Measurements from ENCODE around the gene SDCCAG8.
"Not testable (repeated sequence)": the region's sequence is repeated elsewhere in the genome, so short reads cannot be mapped to it uniquely, and the experiment has no call there.

The SDCCAG8 gene

DNA sequence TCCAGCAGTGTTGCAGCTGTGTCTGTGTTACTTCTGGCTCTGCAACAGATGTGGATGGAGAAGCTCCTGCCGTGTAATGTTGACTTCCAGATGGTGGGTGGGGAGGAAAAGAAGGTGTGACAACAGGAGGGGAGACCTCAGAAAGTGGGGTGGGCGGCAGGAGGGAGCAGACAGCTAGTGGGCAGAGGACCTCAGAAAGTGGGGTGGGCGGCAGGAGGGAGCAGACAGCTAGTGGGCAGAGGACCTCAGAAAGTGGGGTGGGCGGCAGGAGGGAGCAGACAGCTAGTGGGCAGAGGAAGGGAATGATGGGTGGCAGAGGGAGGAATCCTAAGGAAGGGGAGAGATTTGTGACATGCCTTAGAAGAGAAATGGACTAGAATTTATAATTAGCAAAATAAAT lies 83.0 kb downstream of the SDCCAG8 start:
- H3K4me3 ChIP-seq (ENCODE audit: low read depth, low read length); H3K27ac ChIP-seq (ENCODE audit: extremely low read depth, low read depth, low read length); POLR2A ChIA-PET; H3K9me3 ChIP-seq (ENCODE audit: control insufficient read depth, insufficient read depth, low read depth, low read length); H3K4me1 ChIP-seq (ENCODE audit: control insufficient read depth, insufficient read depth, low read length): not testable (repeated sequence)
- H3K36me3 ChIP-seq (ENCODE audit: control insufficient read depth in 2 of 2, insufficient read depth in 1 of 2, low read length in 2 of 2) = peaks cover 9 to 21% of the 10 kb centered on the region in 2 experiments; a peak in 2 of 3 replicates
- TF ChIP-seq ZFHX2 (tag by site-specific recombination; conservative IDR thresholded peaks at IDR 0.05) (peak; percentile 96), EGR2 (tag by site-specific recombination; IDR thresholded peaks at IDR 0.05; ENCODE audit: low read depth) (peak; percentile 99)
- CTCF ChIA-PET = interaction anchor here (0.5 to 2.2 kb wide), 5 partner anchors 12 to 947 kb away, joined by 3 to 5 read pairs (median 4); no protein-coding TSS in a partner anchor

DNA sequence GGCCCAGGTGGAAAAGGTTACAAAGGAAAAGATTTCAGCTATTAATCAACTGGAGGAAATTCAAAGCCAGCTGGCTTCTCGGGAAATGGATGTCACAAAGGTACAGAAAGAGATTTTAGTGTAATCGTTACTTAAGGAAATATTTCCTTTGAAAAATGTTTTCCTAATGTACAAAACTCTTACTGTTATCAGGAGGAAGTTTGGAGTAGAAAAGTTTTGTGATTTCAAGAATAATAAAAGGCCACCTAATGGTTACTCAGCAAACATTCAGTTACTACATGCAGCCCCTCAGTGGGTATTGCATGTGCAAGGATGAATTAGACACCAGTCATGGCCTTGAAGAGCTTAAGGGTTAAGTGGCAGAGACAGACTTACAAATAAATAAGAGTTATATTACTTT lies 85.2 kb downstream of the SDCCAG8 start:
- POLR2A ChIA-PET = no interaction called here
- H3K9me3 ChIP-seq (ENCODE audit: control insufficient read depth, insufficient read depth, low read depth, low read length) = no peaks in the 10 kb centered on the region
- peaks cover 7 to 9% of the 10 kb centered on the region in 2 experiments; a peak in 2 of 3 replicates for H3K36me3 ChIP-seq (ENCODE audit: control insufficient read depth in 2 of 2, insufficient read depth in 1 of 2, low read length in 2 of 2)
- no peak overlapping the region for H3K4me3 ChIP-seq (ENCODE audit: low read depth, low read length)
- TF ChIP-seq, protein P1, sequence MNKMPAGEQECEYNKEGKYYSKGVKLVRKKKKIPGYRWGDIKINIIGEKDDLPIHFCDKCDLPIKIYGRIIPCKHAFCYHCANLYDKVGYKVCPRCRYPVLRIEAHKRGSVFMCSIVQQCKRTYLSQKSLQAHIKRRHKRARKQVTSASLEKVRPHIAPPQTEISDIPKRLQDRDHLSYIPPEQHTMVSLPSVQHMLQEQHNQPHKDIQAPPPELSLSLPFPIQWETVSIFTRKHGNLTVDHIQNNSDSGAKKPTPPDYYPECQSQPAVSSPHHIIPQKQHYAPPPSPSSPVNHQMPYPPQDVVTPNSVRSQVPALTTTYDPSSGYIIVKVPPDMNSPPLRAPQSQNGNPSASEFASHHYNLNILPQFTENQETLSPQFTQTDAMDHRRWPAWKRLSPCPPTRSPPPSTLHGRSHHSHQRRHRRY (tag by site-specific recombination; IDR thresholded peaks at IDR 0.05) = no peak
- TF ChIP-seq HOXD13 (CRISPR knock-in tag; IDR thresholded peaks at IDR 0.05; ENCODE audit: borderline replicate concordance) (no peak), ZFHX2 (tag by site-specific recombination; conservative IDR thresholded peaks at IDR 0.05) (no peak), GLIS2 (tag by site-specific recombination; IDR thresholded peaks at IDR 0.05) (no peak), BCL11B (tag by site-specific recombination; IDR thresholded peaks at IDR 0.05; ENCODE audit: low read depth) (no peak), MEIS1 (CRISPR knock-in tag; IDR thresholded peaks at IDR 0.05; ENCODE audit: borderline replicate concordance) (no peak), OVOL3 (tag by site-specific recombination; IDR thresholded peaks at IDR 0.05) (no peak), ZNF677 (tag by site-specific recombination; IDR thresholded peaks at IDR 0.05) (no peak), ZNF791 (tag by site-specific recombination; IDR thresholded peaks at IDR 0.05) (no peak), TCF7L2 (IDR thresholded peaks at IDR 0.05; ENCODE audit: borderline replicate concordance, low read depth, low read length) (no peak), ZNF521 (tag by site-specific recombination; IDR thresholded peaks at IDR 0.05) (no peak)
- TF ChIP-seq, protein P2, sequence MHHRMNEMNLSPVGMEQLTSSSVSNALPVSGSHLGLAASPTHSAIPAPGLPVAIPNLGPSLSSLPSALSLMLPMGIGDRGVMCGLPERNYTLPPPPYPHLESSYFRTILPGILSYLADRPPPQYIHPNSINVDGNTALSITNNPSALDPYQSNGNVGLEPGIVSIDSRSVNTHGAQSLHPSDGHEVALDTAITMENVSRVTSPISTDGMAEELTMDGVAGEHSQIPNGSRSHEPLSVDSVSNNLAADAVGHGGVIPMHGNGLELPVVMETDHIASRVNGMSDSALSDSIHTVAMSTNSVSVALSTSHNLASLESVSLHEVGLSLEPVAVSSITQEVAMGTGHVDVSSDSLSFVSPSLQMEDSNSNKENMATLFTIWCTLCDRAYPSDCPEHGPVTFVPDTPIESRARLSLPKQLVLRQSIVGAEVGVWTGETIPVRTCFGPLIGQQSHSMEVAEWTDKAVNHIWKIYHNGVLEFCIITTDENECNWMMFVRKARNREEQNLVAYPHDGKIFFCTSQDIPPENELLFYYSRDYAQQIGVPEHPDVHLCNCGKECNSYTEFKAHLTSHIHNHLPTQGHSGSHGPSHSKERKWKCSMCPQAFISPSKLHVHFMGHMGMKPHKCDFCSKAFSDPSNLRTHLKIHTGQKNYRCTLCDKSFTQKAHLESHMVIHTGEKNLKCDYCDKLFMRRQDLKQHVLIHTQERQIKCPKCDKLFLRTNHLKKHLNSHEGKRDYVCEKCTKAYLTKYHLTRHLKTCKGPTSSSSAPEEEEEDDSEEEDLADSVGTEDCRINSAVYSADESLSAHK (tag by site-specific recombination; IDR thresholded peaks at IDR 0.05) = no peak
- TF ChIP-seq, protein P3, sequence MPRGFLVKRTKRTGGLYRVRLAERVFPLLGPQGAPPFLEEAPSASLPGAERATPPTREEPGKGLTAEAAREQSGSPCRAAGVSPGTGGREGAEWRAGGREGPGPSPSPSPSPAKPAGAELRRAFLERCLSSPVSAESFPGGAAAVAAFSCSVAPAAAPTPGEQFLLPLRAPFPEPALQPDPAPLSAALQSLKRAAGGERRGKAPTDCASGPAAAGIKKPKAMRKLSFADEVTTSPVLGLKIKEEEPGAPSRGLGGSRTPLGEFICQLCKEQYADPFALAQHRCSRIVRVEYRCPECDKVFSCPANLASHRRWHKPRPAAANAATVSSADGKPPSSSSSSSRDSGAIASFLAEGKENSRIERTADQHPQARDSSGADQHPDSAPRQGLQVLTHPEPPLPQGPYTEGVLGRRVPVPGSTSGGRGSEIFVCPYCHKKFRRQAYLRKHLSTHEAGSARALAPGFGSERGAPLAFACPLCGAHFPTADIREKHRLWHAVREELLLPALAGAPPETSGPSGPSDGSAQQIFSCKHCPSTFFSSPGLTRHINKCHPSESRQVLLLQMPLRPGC (tag by site-specific recombination; IDR thresholded peaks at IDR 0.05) = no peak
- H3K27ac ChIP-seq (ENCODE audit: extremely low read depth, low read depth, low read length) = no peak overlapping the region
- H3K4me1 ChIP-seq (ENCODE audit: control insufficient read depth, insufficient read depth, low read length) = no peaks in the 10 kb centered on the region
- CTCF ChIA-PET = interaction anchor here (0.8 kb wide), 1 partner anchor 12 kb away, joined by 3 read pairs; no protein-coding TSS in a partner anchor

DNA sequence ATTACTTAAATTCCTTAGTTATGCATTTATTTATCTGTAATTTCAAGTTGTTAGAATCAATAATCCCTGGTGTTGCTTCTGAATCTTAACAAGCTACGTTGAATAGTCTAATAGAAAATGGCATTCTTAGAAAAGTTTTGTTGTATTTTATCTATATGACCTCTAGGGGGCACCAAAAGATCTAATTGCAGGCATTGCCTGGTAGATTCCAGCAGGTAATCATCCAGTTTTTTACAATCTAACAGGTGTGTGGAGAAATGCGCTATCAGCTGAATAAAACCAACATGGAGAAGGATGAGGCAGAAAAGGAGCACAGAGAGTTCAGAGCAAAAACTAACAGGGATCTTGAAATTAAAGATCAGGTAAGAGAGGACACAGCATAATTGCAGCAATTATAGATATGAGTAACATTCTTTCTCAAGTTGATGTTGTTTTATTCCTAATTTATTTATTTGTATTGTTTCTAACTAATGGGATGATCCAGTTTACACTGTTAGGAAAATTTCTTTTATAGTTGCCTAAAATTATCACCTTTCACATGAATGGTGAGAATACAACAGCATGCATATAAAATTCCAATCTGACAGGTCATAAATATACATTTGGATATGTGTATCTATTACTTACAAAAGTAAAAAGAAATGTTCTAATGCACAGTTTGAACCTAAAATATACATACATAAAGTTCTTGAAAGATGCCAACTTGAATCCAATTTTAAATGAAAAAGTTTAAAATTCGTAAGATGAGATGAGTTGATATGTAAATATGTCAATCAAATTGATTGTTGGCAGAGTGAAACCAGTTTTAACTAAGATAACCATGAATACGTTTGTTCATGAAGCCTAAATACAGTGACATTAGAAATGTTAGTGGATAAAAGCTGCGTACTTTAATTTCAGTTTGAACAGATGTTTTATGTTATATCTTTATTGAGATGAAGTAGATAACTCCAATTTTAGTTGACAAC lies 88.4 kb downstream of the SDCCAG8 start:
- POLR2A ChIA-PET = no interaction called here
- TF ChIP-seq, protein P4, sequence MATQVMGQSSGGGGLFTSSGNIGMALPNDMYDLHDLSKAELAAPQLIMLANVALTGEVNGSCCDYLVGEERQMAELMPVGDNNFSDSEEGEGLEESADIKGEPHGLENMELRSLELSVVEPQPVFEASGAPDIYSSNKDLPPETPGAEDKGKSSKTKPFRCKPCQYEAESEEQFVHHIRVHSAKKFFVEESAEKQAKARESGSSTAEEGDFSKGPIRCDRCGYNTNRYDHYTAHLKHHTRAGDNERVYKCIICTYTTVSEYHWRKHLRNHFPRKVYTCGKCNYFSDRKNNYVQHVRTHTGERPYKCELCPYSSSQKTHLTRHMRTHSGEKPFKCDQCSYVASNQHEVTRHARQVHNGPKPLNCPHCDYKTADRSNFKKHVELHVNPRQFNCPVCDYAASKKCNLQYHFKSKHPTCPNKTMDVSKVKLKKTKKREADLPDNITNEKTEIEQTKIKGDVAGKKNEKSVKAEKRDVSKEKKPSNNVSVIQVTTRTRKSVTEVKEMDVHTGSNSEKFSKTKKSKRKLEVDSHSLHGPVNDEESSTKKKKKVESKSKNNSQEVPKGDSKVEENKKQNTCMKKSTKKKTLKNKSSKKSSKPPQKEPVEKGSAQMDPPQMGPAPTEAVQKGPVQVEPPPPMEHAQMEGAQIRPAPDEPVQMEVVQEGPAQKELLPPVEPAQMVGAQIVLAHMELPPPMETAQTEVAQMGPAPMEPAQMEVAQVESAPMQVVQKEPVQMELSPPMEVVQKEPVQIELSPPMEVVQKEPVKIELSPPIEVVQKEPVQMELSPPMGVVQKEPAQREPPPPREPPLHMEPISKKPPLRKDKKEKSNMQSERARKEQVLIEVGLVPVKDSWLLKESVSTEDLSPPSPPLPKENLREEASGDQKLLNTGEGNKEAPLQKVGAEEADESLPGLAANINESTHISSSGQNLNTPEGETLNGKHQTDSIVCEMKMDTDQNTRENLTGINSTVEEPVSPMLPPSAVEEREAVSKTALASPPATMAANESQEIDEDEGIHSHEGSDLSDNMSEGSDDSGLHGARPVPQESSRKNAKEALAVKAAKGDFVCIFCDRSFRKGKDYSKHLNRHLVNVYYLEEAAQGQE (tag by site-specific recombination; IDR thresholded peaks at IDR 0.05) = 0 out of 2 replicates have a peak, but pooled peaks have one; percentile 38
- TF ChIP-seq SCRT2 (tag by site-specific recombination; IDR thresholded peaks at IDR 0.05) (peak; percentile 99), ZBTB20 (tag by site-specific recombination; IDR thresholded peaks at IDR 0.05) (no peak), ZNF660 (tag by site-specific recombination; IDR thresholded peaks at IDR 0.05) (peak; percentile 95), IKZF3 (tag by site-specific recombination; IDR thresholded peaks at IDR 0.05) (no peak), ZEB2 (tag by site-specific recombination; IDR thresholded peaks at IDR 0.05) (peak; percentile 87), ZNF664 (tag by site-specific recombination; IDR thresholded peaks at IDR 0.05) (0 out of 2 replicates have a peak, but pooled peaks have one; percentile 8), ZNF558 (tag by site-specific recombination; IDR thresholded peaks at IDR 0.05) (peak; percentile 91)

More for the DNA sequence above, 88.4 kb downstream of the SDCCAG8 start:
- Histone ChIP-seq H3K36me3 (ENCODE audit: control insufficient read depth in 2 of 2, insufficient read depth in 1 of 2, low read length in 2 of 2) (peaks cover 8 to 9% of the 10 kb centered on the region in 2 experiments; a peak in 2 of 3 replicates), H3K4me1 (ENCODE audit: control insufficient read depth, insufficient read depth, low read length) (no peaks in the 10 kb centered on the region), H3K9me3 (ENCODE audit: control insufficient read depth, insufficient read depth, low read depth, low read length) (no peaks in the 10 kb centered on the region), H3K4me3 (ENCODE audit: low read depth, low read length) (no peak overlapping the region), H3K27ac (ENCODE audit: extremely low read depth, low read depth, low read length) (no peak overlapping the region)
- CTCF ChIA-PET = interaction anchor here (0.5 to 2.9 kb wide), 61 partner anchors 9 to 1592 kb away, joined by 3 to 40 read pairs (median 4); partner anchors contain the start of genes CEP170 and SDCCAG8

All from HEK293 (cell line).